Measurements from ENCODE around the gene METTL1. TPM values are rescaled to one million over a fixed set of nuclear protein-coding genes. Genes with fewer than 3 reads are reported as not detected.
A peak's percentile ranks its signal among the peaks of the same experiment; 100 is the strongest.

The METTL1 gene
- total and polyA plus RNA-seq, 11 donors, result 0.95 to 28.5 (median 7.9) TPM

GRCh38 chr12:57737467-57738460 is 34.1 kb downstream of the METTL1 start:
- TF ChIP-seq POLR2A (IDR thresholded peaks at IDR 0.05), result no peak
- peak in 5 of 12 donors; percentile 21 to 49 (median 29) for TF ChIP-seq CTCF (IDR thresholded peaks at IDR 0.05)
- Histone ChIP-seq H3K27ac (peak overlapping the region in 10 of 12 donors; percentile 2 to 77 (median 56)), H3K9me3 (no peaks in the 10 kb centered on the region), H3K27me3 (peaks cover 25 to 78% (median 39%) of the 10 kb centered on the region in 9 donors), H3K4me3 (peak overlapping the region; percentile 34 to 58 (median 51)), H3K4me1 (peaks cover 5 to 65% (median 31%) of the 10 kb centered on the region in 12 donors), H3K36me3 (peaks cover 0 to 21% (median 0%) of the 10 kb centered on the region in 9 donors)
- ATAC-seq (peak in 2 of 4 donors; percentile 1 to 4), DNase-seq (peak in 1 of 5 donors; percentile 21)
- intact Hi-C loops (cut with DNase I), result loop anchor here in 3 of 10 donors (10.0 kb wide), 2 partner anchors 103 to 153 kb away; partner anchors contain the start of gene B4GALNT1 (in 1 of the 3)
- 3 to 16% (median 9%) methylated on average over 31 to 110 of the region's 110 CpGs for WGBS, 4 donors

- Histone ChIP-seq H3K9me3 (no peaks in the 10 kb centered on the region), H3K27ac (peak overlapping the region in 8 of 12 donors; percentile 14 to 77 (median 62)), H3K4me3 (peak overlapping the region; percentile 34 to 58 (median 51)), H3K4me1 (peaks cover 5 to 57% (median 31%) of the 10 kb centered on the region in 12 donors), H3K27me3 (peaks cover 25 to 78% (median 39%) of the 10 kb centered on the region in 9 donors), H3K36me3 (peaks cover 0 to 29% (median 0%) of the 10 kb centered on the region in 9 donors)
- ATAC-seq (no peak), DNase-seq (peak in 1 of 5 donors; percentile 18)
- WGBS, 4 donors, result 7 to 26% (median 13%) methylated on average over 23 to 31 of the region's 31 CpGs
- TF ChIP-seq POLR2A (IDR thresholded peaks at IDR 0.05) (no peak), CTCF (IDR thresholded peaks at IDR 0.05) (no peak)
- intact Hi-C loops (cut with DNase I), result loop anchor here in 3 of 10 donors (10.0 kb wide), 2 partner anchors 102 to 152 kb away; partner anchors contain the start of gene B4GALNT1 (in 1 of the 3)
Measured at GRCh38 chr12:57736741-57737466, 35.0 kb downstream of the METTL1 start.

GRCh38 chr12:57735952-57736740 is 35.8 kb downstream of the METTL1 start:
- 7 to 19% (median 13%) methylated on average over 35 to 49 of the region's 49 CpGs for WGBS, 4 donors
- Histone ChIP-seq H3K36me3 (peaks cover 0 to 36% (median 0%) of the 10 kb centered on the region in 9 donors), H3K4me3 (peak overlapping the region; percentile 14 to 58 (median 46)), H3K27ac (peak overlapping the region in 7 of 12 donors; percentile 0 to 77 (median 65)), H3K27me3 (peaks cover 25 to 76% (median 39%) of the 10 kb centered on the region in 9 donors), H3K4me1 (peaks cover 5 to 50% (median 31%) of the 10 kb centered on the region in 12 donors), H3K9me3 (no peaks in the 10 kb centered on the region)
- peak; percentile 5 to 61 (median 34) for ATAC-seq
- intact Hi-C loops (cut with DNase I), result loop anchor here in 3 of 10 donors (10.0 kb wide), 2 partner anchors 101 to 151 kb away; partner anchors contain the start of gene B4GALNT1 (in 1 of the 3)
- TF ChIP-seq CTCF (IDR thresholded peaks at IDR 0.05) (peak in 6 of 12 donors; percentile 10 to 44 (median 30)), POLR2A (IDR thresholded peaks at IDR 0.05) (no peak)
- peak; percentile 54 to 72 (median 61) for DNase-seq

All from heart left ventricle (tissue), 16 donors.